ENCODE results near the gene ADAMTS12.

ADAMTS12 gene

GRCh38 chr5:33785571-33785970 is 106.2 kb downstream of the ADAMTS12 start:
- DNase-seq: no peak
- in situ Hi-C loops (cut with HindIII; ENCODE audit: low pct_ligation_motif_present, low pct_unique_long_range_greater_than_20kb, low sequenced_read_pairs): no loop called here

GRCh38 chr5:33781286-33781685 is 110.5 kb downstream of the ADAMTS12 start:
- in situ Hi-C loops (cut with HindIII; ENCODE audit: low pct_ligation_motif_present, low pct_unique_long_range_greater_than_20kb, low sequenced_read_pairs): no loop called here
- no peak for DNase-seq

DNA sequence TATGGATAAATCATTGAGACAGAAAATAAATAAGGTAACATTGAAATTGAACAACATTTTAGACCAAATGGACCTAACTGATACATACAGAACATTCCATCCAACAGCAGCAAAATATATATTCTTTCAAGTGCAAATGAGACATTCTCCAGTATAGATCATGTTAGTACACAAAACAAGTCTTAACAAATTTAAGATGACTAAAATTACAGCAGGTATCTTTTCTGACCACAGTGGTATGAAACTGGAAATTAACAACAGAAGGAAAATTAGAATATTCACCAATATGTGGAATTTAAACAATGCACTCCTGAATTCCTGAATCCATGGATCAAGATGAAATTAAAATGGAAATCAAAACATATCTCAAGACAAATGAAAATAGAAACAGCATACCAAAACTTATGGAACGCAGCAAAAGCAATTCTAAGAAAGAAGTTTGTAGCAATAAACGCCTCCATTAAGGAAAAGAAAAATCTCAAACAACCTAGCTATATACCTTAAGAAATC is 115.6 kb downstream of the ADAMTS12 start:
- DNase-seq: no peak
- in situ Hi-C loops (cut with HindIII; ENCODE audit: low pct_ligation_motif_present, low pct_unique_long_range_greater_than_20kb, low sequenced_read_pairs): no loop called here

GRCh38 chr5:33774341-33774740 is 117.4 kb downstream of the ADAMTS12 start:
- no peak for DNase-seq
- in situ Hi-C loops (cut with HindIII; ENCODE audit: low pct_ligation_motif_present, low pct_unique_long_range_greater_than_20kb, low sequenced_read_pairs): no loop called here

- DNase-seq: no peak
- in situ Hi-C loops (cut with HindIII; ENCODE audit: low pct_ligation_motif_present, low pct_unique_long_range_greater_than_20kb, low sequenced_read_pairs): no loop called here
Observed at GRCh38 chr5:33772380-33772897, 119.4 kb downstream of the ADAMTS12 start.

DNA sequence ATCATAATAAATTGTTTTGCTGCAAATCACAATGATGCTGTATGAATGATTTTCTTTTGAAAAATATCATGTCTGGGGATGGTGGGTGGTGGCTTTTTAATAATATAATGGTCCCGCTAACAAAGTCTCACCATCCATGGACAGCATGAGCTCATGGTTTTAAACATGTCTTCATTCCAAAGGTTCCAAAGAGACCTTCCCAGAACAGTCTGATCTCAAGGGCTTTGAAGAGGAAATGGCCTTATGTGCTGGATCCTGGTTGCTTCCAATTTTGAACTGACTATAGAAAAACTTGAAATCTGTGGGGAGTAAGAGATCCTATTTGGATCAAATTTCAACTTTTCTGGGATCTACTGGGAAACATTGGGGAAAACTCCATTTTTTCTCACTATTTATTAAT is 121.8 kb downstream of the ADAMTS12 start:
- no peak for DNase-seq
- in situ Hi-C loops (cut with HindIII; ENCODE audit: low pct_ligation_motif_present, low pct_unique_long_range_greater_than_20kb, low sequenced_read_pairs): no loop called here

GRCh38 chr5:33769196-33769595 is 122.6 kb downstream of the ADAMTS12 start:
- in situ Hi-C loops (cut with HindIII; ENCODE audit: low pct_ligation_motif_present, low pct_unique_long_range_greater_than_20kb, low sequenced_read_pairs): no loop called here
- no peak for DNase-seq

DNA sequence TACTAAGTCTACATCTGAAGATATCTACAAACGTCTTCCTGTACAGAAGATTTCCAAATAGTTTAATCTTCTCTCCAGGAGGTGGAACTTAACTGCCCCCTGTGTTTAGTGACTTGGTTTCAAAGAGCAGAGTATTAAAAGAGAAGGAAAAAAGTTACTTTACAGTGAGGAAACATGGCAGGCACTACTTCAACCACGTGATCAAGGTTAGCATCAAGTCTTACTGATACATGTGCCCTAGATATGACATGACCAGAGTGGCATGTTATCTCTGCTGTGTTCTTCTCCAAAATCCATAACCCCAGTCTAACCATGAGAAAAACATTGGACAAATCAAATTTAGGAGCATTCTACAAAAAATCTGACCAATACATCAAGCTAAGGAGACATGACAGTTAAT is 125.8 kb downstream of the ADAMTS12 start:
- in situ Hi-C loops (cut with HindIII; ENCODE audit: low pct_ligation_motif_present, low pct_unique_long_range_greater_than_20kb, low sequenced_read_pairs): no loop called here
- DNase-seq: no peak

GRCh38 chr5:33764786-33765185 is 127.0 kb downstream of the ADAMTS12 start:
- in situ Hi-C loops (cut with HindIII; ENCODE audit: low pct_ligation_motif_present, low pct_unique_long_range_greater_than_20kb, low sequenced_read_pairs): no loop called here
- no peak for DNase-seq

DNA sequence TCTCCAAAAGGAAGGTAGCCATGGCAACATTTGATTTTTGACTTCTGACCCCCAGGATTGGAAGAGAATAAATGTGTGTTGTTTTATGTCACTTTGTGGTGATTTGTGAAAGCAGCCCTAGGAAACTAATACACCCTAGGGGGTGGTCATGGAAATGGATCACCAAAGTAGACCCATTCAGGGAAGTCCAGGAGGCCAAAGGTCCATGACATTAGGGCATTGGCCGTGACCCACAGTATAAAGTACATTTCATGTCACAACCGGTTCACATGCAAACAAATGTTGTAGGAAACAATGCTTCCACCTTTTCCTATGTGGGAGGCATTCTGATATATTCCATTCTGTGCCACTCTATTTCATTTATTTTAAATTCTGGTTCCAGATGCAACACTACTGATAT is 128.4 kb downstream of the ADAMTS12 start:
- in situ Hi-C loops (cut with HindIII; ENCODE audit: low pct_ligation_motif_present, low pct_unique_long_range_greater_than_20kb, low sequenced_read_pairs): no loop called here
- DNase-seq: no peak

GRCh38 chr5:33762859-33763258 is 128.9 kb downstream of the ADAMTS12 start:
- in situ Hi-C loops (cut with HindIII; ENCODE audit: low pct_ligation_motif_present, low pct_unique_long_range_greater_than_20kb, low sequenced_read_pairs): no loop called here
- DNase-seq: no peak

- in situ Hi-C loops (cut with HindIII; ENCODE audit: low pct_ligation_motif_present, low pct_unique_long_range_greater_than_20kb, low sequenced_read_pairs): no loop called here
- DNase-seq: no peak
Observed at GRCh38 chr5:33761139-33761538, 130.7 kb downstream of the ADAMTS12 start.

- in situ Hi-C loops (cut with HindIII; ENCODE audit: low pct_ligation_motif_present, low pct_unique_long_range_greater_than_20kb, low sequenced_read_pairs): no loop called here
- DNase-seq: no peak
Observed at GRCh38 chr5:33758737-33759136, 133.1 kb downstream of the ADAMTS12 start.

DNA sequence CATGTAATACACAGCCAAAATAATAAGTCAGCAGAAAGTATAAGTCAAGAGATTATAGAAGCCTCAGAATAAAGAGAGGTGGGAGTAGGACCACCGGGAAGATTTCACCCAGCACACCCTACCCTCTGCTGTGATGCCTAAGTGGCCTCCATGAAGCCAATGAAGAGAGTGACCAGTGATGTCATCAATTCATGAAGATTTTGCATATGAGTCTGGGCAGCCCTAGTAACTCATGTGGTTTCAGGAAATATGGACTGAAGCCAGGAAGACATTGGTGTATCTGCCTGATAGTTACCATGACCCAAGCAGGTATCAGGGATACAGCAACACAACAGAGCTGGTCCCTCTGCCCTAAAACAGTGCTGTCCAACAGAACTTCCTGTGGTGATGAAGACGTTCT is 135.3 kb downstream of the ADAMTS12 start:
- no peak for DNase-seq
- in situ Hi-C loops (cut with HindIII; ENCODE audit: low pct_ligation_motif_present, low pct_unique_long_range_greater_than_20kb, low sequenced_read_pairs): no loop called here

- no peak for DNase-seq
- in situ Hi-C loops (cut with HindIII; ENCODE audit: low pct_ligation_motif_present, low pct_unique_long_range_greater_than_20kb, low sequenced_read_pairs): no loop called here
Observed at GRCh38 chr5:33755231-33755630, 136.6 kb downstream of the ADAMTS12 start.

- DNase-seq: no peak
- in situ Hi-C loops (cut with HindIII; ENCODE audit: low pct_ligation_motif_present, low pct_unique_long_range_greater_than_20kb, low sequenced_read_pairs): no loop called here
Observed at GRCh38 chr5:33753704-33754103, 138.1 kb downstream of the ADAMTS12 start.

- in situ Hi-C loops (cut with HindIII; ENCODE audit: low pct_ligation_motif_present, low pct_unique_long_range_greater_than_20kb, low sequenced_read_pairs): no loop called here
- DNase-seq: no peak
Observed at GRCh38 chr5:33748754-33749153, 143.0 kb downstream of the ADAMTS12 start.

DNA sequence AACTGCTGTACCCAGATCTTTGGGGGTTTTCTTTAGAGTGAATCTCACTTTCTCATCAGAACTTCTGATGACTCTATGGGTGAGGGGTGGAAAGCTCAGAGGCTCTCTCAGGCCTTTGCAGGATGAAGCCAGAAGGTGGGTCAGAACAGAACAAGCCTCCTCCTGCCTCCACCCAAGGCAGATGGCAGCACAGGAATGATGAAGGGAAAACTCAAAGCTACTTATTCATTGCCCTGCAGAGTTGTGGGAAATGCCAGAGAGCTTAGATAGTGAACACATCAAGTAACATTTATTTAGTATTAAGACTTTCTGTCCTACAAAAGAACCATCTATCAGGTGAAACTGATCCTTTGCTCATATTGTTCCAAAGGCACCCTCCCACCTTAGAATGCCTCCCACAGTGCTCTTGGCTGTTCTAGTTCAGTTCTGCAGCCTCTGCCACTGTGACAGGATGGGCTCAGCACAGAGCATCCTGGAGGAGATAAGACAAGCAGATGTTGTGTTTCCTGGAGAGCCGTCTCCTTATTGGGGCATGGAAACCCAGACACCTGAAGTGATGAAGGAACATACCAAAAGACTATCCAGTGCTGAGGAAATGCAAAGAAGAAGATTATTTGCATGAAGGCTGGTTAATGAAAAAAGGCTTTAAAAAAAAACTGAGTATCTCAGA is 146.6 kb downstream of the ADAMTS12 start:
- in situ Hi-C loops (cut with HindIII; ENCODE audit: low pct_ligation_motif_present, low pct_unique_long_range_greater_than_20kb, low sequenced_read_pairs): no loop called here
- no peak for DNase-seq

- no peak for DNase-seq
- in situ Hi-C loops (cut with HindIII; ENCODE audit: low pct_ligation_motif_present, low pct_unique_long_range_greater_than_20kb, low sequenced_read_pairs): no loop called here
Observed at GRCh38 chr5:33743099-33743498, 148.7 kb downstream of the ADAMTS12 start.

- no peak for DNase-seq
- in situ Hi-C loops (cut with HindIII; ENCODE audit: low pct_ligation_motif_present, low pct_unique_long_range_greater_than_20kb, low sequenced_read_pairs): no loop called here
Observed at GRCh38 chr5:33742181-33742580, 149.6 kb downstream of the ADAMTS12 start.
